Prostate gland (tissue), 2 donors: ENCODE measurements around the gene STXBP4. TPM values are rescaled to one million over a fixed set of nuclear protein-coding genes. Genes with fewer than 3 reads are reported as not detected.

ENCODE experiments used
- DNase-seq: peaks from one replicate; pipeline ENCODE4 v3.0.0-alpha.2; 2019; ENCODE audit warnings: low spot score
- H3K27ac ChIP-seq, 2 donors: fragments of 200-600 bp; sonication (generic); 2 replicates each; pipeline ENCODE4 v1.5.1; 2017 to 2019
- H3K27me3 ChIP-seq: fragments of 200-600 bp; sonication (generic); replicated peaks from 2 replicates; pipeline ENCODE4 v1.5.1; 2019; ENCODE audit not compliant: insufficient read depth
- H3K36me3 ChIP-seq, 2 donors: fragments of 200-600 bp; sonication (generic); 1 replicate in 1 of 2; 2 replicates in 1 of 2; pipeline versions ENCODE4 v1.5.1 to v1.8.1; 2017 to 2019
- H3K4me1 ChIP-seq: fragments of 200-600 bp; sonication (generic); replicated peaks from 2 replicates; pipeline ENCODE4 v1.5.1; 2019
- H3K4me3 ChIP-seq, 2 donors: fragments of 200-600 bp; sonication (generic); 2 replicates each; pipeline ENCODE4 v1.5.1; 2017 to 2019
- H3K9me3 ChIP-seq: fragments of 200-600 bp; sonication (generic); 2 replicates; pipeline ENCODE4 v1.5.1; 2017
- POLR2A ChIP-seq: fragments of 450-650 bp; IDR thresholded peaks from one replicate; pipeline ENCODE4 v1.6.1; 2016; ENCODE audit warnings: antibody characterized with exemption, mild to moderate bottlenecking
- POLR2AphosphoS5 ChIP-seq: sonication (generic); formaldehyde crosslinking; IDR thresholded peaks from one replicate; pipeline ENCODE4 v1.6.1; 2017; ENCODE audit warnings: antibody characterized with exemption
- WGBS: methylation state at CpG from one replicate; pipeline ENCODE4 v1.1.5; 2018; 5-methylcytosine and 5-hydroxymethylcytosine counted together
- intact Hi-C: fragments of 100-400 bp; cut with DNase I; formaldehyde crosslinking; loops from one replicate; pipeline ENCODE4 v1.14.2; 2022
- total RNA-seq, 2 donors: library from RNA; depleted of rRNA; stranded (reverse); fragments of >200 nt; gene quantifications; one replicate each; pipeline ENCODE4 v1.1.0, GENCODE V29; 2016
- TF ChIP-seq, protein P1 (sequence below), 4 experiments: fragments of 200-600 bp in 2 of 4; fragments of 450-650 bp in 2 of 4; sonication (generic) in 2 of 4; IDR thresholded peaks; 1 replicate in 3 of 4; 2 replicates in 1 of 4; pipeline ENCODE4 v1.5.1; 2016 to 2019; ENCODE audit warnings: antibody characterized with exemption in 4 of 4, mild to moderate bottlenecking in 2 of 4, moderate library complexity in 2 of 4

STXBP4 gene
- total RNA-seq, 2 donors from 2014 or later = 7.2 to 29.0 TPM

DNA sequence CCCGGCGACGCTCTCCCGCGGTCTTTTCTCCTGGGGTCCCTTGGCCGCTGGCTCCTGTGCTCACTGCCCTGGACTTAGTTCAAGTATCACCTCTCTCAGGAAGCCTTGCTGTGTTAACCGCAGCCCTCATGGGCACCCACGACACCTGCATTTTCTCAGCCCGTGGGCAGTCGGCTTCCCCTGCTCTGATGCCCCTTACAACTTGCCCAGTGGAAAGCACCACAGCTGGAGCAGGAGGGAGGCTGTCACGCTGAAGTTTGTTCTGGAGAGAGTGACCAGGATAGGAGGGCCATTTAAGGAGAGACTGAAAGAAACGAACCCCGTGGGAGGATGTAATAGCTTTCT, 395 bp downstream of the STXBP4 start:
- 0% methylated on average over 13 of the region's 13 CpGs for WGBS
- no peaks in the 10 kb centered on the region for H3K36me3 ChIP-seq
- TF ChIP-seq POLR2AphosphoS5 (no peak), POLR2A (no peak)
- TF ChIP-seq, protein P1, sequence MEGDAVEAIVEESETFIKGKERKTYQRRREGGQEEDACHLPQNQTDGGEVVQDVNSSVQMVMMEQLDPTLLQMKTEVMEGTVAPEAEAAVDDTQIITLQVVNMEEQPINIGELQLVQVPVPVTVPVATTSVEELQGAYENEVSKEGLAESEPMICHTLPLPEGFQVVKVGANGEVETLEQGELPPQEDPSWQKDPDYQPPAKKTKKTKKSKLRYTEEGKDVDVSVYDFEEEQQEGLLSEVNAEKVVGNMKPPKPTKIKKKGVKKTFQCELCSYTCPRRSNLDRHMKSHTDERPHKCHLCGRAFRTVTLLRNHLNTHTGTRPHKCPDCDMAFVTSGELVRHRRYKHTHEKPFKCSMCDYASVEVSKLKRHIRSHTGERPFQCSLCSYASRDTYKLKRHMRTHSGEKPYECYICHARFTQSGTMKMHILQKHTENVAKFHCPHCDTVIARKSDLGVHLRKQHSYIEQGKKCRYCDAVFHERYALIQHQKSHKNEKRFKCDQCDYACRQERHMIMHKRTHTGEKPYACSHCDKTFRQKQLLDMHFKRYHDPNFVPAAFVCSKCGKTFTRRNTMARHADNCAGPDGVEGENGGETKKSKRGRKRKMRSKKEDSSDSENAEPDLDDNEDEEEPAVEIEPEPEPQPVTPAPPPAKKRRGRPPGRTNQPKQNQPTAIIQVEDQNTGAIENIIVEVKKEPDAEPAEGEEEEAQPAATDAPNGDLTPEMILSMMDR (IDR thresholded peaks at IDR 0.05) = no peak
- H3K4me3 ChIP-seq = peak overlapping the region; percentile 68 to 83
- no peaks in the 10 kb centered on the region for H3K27me3 ChIP-seq
- DNase-seq = peak; percentile 24
- H3K9me3 ChIP-seq = no peaks in the 10 kb centered on the region
- H3K4me1 ChIP-seq = peaks cover 4% of the 10 kb centered on the region
- intact Hi-C loops = loop anchor here (5.0 kb wide), 1 partner anchor 67 kb away; the partner anchor contains the start of gene TOM1L1
- peak overlapping the region; percentile 81 to 83 for H3K27ac ChIP-seq

DNA sequence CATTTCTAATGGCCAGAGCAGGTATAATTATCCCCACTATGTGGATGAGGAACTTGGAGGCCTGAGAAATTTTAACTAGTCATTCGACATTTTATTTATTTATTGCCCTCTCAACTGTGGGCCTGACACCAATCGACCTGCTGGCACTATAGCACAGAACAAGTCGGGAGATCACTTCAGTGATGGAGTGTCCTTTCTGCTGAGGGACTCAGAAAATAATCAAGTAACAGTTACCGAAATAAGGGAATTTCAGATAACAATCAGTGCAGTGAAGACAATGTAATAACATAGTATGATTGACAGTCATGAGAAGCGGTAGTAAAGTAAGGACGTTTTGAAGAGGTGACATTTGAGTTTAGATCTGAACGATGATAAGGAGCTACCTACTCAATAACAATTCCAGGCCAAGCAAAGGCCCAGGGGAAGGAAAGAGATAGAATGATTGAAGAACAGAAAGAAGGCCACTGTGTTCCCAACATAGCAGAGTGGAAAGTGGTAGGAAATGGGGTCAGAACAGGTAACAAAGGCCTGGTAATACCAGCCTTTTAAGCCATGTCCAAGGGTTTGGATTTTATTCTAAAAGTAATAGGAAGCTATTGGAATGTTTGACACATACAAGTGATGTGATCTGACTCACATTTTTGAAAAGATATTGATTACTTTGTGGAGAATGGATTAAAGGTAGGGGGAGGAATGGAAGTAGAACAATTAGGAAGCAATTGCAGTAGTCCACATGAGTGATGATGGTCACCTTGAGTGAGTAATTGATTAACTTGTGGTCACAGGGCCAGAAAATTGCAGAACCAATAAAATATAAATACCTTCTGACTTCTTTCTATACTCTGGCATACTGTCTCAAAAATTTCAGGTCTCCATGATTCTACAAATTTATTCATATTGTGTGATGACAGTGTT, 1.4 kb downstream of the STXBP4 start:
- DNase-seq = no peak
- Histone ChIP-seq H3K4me3 (peak overlapping the region; percentile 68 to 83), H3K4me1 (peaks cover 4% of the 10 kb centered on the region), H3K36me3 (no peaks in the 10 kb centered on the region), H3K27ac (peak overlapping the region; percentile 81 to 83), H3K27me3 (no peaks in the 10 kb centered on the region), H3K9me3 (no peaks in the 10 kb centered on the region)
- WGBS = 15% methylated on average over 7 of the region's 7 CpGs
- no peak for TF ChIP-seq POLR2AphosphoS5
- TF ChIP-seq POLR2A = no peak
- TF ChIP-seq, protein P1 (IDR thresholded peaks at IDR 0.05) = no peak
- intact Hi-C loops = loop anchor here (5.0 kb wide), 1 partner anchor 68 kb away; the partner anchor contains the start of gene TOM1L1

GRCh38 chr17:54971147-54971546, 2.6 kb downstream of the STXBP4 start:
- intact Hi-C loops = no loop called here
- Histone ChIP-seq H3K36me3 (no peaks in the 10 kb centered on the region), H3K4me3 (no peak overlapping the region), H3K27ac (no peak overlapping the region), H3K4me1 (peaks cover 4% of the 10 kb centered on the region), H3K27me3 (no peaks in the 10 kb centered on the region), H3K9me3 (no peaks in the 10 kb centered on the region)
- DNase-seq = no peak
- TF ChIP-seq POLR2A (no peak), POLR2AphosphoS5 (no peak)
- TF ChIP-seq, protein P1 (IDR thresholded peaks at IDR 0.05) = no peak

DNA sequence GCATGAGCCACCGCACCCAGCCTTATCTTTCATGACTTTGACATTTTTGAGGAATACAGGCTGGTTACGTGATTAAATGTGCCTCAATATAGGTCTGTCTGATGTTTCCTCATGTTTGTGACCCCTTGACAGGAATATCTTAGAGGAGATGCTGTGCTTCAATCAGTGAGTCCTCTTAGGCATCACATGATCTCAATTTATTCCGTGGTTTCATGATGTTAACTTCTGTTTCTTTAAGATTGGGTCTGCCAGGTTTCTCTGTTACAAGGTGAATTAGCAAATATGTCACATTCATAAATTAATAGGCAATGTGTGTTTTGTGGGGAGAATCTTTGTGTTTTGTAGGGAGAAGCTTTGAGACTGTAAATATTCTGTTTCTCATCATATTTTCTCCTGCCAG, 3.3 kb downstream of the STXBP4 start:
- no peaks in the 10 kb centered on the region for H3K36me3 ChIP-seq
- TF ChIP-seq POLR2AphosphoS5 (no peak), POLR2A (no peak)
- TF ChIP-seq, protein P1 (IDR thresholded peaks at IDR 0.05) = no peak
- no peak overlapping the region for H3K4me3 ChIP-seq
- DNase-seq = no peak
- 92% methylated on average over 3 of the region's 3 CpGs for WGBS
- peaks cover 4% of the 10 kb centered on the region for H3K4me1 ChIP-seq
- H3K27ac ChIP-seq = no peak overlapping the region
- intact Hi-C loops = no loop called here
- no peaks in the 10 kb centered on the region for H3K9me3 ChIP-seq
- no peaks in the 10 kb centered on the region for H3K27me3 ChIP-seq
